ENCODE results near the gene KIF11. TPM values are rescaled to one million over a fixed set of nuclear protein-coding genes. Genes with fewer than 3 reads are reported as not detected.

The KIF11 gene
- total and polyA plus RNA-seq, 2 of the 4 experiments (the other 2 are of a cell fraction) = 8.8 to 18.3 TPM

DNA sequence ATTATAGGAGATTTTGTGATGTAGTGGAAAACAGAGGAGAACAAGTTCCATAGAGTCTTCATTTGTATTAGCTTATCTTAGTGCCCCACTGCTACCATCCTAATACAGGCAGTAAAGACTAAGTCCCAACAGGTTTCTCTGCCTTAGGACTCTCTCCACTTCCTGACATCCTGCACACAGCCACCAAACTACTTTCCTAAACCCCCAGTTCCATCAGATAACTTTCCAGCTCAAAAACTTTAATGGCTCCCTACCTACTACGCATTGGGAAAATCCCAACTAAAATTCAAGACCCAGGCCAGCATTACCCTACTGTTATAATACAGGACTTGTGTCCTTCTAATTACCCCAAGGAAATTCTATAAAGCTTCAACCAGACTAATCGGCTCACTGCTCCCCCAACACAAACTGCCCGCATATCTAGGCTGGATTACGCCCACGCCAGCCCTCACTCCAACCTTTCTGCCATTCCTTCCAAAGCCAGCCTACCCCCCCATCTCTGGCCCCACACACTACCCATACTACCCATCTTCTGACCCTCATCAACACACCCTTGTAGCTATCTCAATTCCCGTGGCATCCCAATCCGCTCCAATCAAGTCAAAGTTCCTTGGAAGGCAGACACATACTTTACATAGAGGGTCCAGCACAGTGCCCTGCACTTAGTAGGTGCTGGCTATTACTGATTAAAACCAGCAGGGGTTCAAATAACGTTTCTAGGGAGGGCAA, 20.4 kb upstream of the KIF11 start:
- Histone ChIP-seq H2BK5ac (ENCODE audit: low read depth, low read length, poor library complexity, severe bottlenecking) (no peak overlapping the region), H3K9me3 (ENCODE audit: control insufficient read depth, insufficient read depth, low read length) (no peaks in the 10 kb centered on the region), H3K23ac (ENCODE audit: low read depth, low read length) (peak overlapping the region; percentile 89), H3K18ac (ENCODE audit: low read depth, low read length) (no peak overlapping the region), H4K91ac (ENCODE audit: insufficient read depth, low read depth, low read length) (peak overlapping the region; percentile 26; the same call in 1 of the 2 replicates), H3K4ac (ENCODE audit: low read depth, low read length) (peak overlapping the region; percentile 80), H3K79me1 (ENCODE audit: low read depth in 1 of 2, low read length in 2 of 2) (peaks cover 14 to 47% of the 10 kb centered on the region in 2 experiments), H3K56ac (ENCODE audit: extremely low read depth, insufficient read depth, low read length) (peak overlapping the region; percentile 86; the same call in 1 of the 2 replicates), H2BK120ac (ENCODE audit: low read depth, low read length) (no peak overlapping the region), H3K4me2 (ENCODE audit: low read depth, low read length) (peak overlapping the region; percentile 89), H2AK9ac (replicated peaks; ENCODE audit: low read depth, low read length, poor library complexity) (peak overlapping the region; percentile 20), H2AK5ac (ENCODE audit: low read depth, low read length) (peak overlapping the region; percentile 79), H3K4me3 (ENCODE audit: insufficient read depth, low read depth, low read length) (peak overlapping the region; percentile 70), H3K4me1 (ENCODE audit: control insufficient read depth, insufficient read depth, low read length) (peaks cover 4% of the 10 kb centered on the region), H2AFZ (replicated peaks; ENCODE audit: low read length, poor library complexity) (peak overlapping the region; percentile 99), H3K27ac (ENCODE audit: insufficient read depth, low read length) (peak overlapping the region; percentile 35; the same call in 1 of the 2 replicates), H3K14ac (replicated peaks; ENCODE audit: low read depth, low read length) (peak overlapping the region; percentile 41), H3K27me3 (ENCODE audit: control insufficient read depth, insufficient read depth, low read length) (no peaks in the 10 kb centered on the region), H3K9ac (ENCODE audit: low read depth, low read length) (peak overlapping the region; percentile 74), H2BK20ac (ENCODE audit: low read depth, low read length) (no peak overlapping the region), H4K8ac (ENCODE audit: low read depth in 2 of 2, low read length in 2 of 2) (peak overlapping the region; percentile 45 to 63; a peak in 3 of 4 replicates), H2BK15ac (ENCODE audit: low read depth, low read length) (peak overlapping the region; percentile 1; the same call in 1 of the 3 replicates), H3K36me3 (ENCODE audit: control insufficient read depth, insufficient read depth, low read length) (no peaks in the 10 kb centered on the region), H3K9me1 (ENCODE audit: insufficient read depth, low read length) (peaks cover 7% of the 10 kb centered on the region), H4K5ac (ENCODE audit: low read depth, low read length) (no peak overlapping the region; the same call in 1 of the 2 replicates), H4K20me1 (ENCODE audit: insufficient read depth, low read length) (peaks cover 27% of the 10 kb centered on the region)
- dilution Hi-C loops (cut with HindIII; ENCODE audit: low sequenced_read_pairs, unreplicated experiment) (no loop called here), intact Hi-C loops (cut with micrococcal nuclease) (loop anchor here (2.0 to 10.0 kb wide), 3 partner anchors 28 to 488 kb away; no protein-coding TSS in a partner anchor), in situ Hi-C loops (cut with MboI; ENCODE audit: low sequenced_read_pairs) (no loop called here)
- no peak for TF ChIP-seq FOS (IDR thresholded peaks at IDR 0.05; ENCODE audit: low read depth, low read length)
- no peak for TF ChIP-seq USF2 (IDR thresholded peaks at IDR 0.05; ENCODE audit: low read depth, low read length)
- no peak for TF ChIP-seq BHLHE40 (IDR thresholded peaks at IDR 0.05; ENCODE audit: low read depth, low read length)
- TF ChIP-seq MXI1 (IDR thresholded peaks at IDR 0.05; ENCODE audit: borderline replicate concordance, low read depth, low read length) = no peak
- TF ChIP-seq MAFK (IDR thresholded peaks at IDR 0.05; ENCODE audit: low read depth, low read length) = no peak
- TF ChIP-seq RFX5 (IDR thresholded peaks at IDR 0.05; ENCODE audit: low read depth, low read length) = no peak
- no peak for TF ChIP-seq CTCF (conservative IDR thresholded peaks at IDR 0.05; ENCODE audit: low read depth, low read length)
- TF ChIP-seq SMC3 (IDR thresholded peaks at IDR 0.05; ENCODE audit: low read depth, low read length) = no peak
- CTCF ChIA-PET = interaction anchor here (1.0 to 4.0 kb wide), 5 partner anchors 18 to 277 kb away, joined by 3 to 20 read pairs (median 3); no protein-coding TSS in a partner anchor
- BruUV-seq (replicated peaks) = no TSS peak
- no peak for DNase-seq
- no peak for ATAC-seq (ENCODE audit: low read depth)
- POLR2A ChIA-PET (ENCODE audit: unreplicated experiment) = no interaction called here
- 70% methylated on average over 5 of the region's 8 CpGs; no CpG with 5 or more reads in 1 of the 2 experiments for WGBS, 2 experiments (ENCODE audit: extremely low coverage in 2 of 2, insufficient read length in 1 of 2)
